Choroid plexus epithelial cell (primary cell): Measurements from ENCODE around the gene PTTG2.

ENCODE experiments used
- DNase-seq: peaks from one replicate; pipeline ENCODE4 v3.0.0-alpha.2; 2010; ENCODE audit warnings: low read depth
- H3K4me3 ChIP-seq: 2 replicates; pipeline ENCODE4 v1.5.1; 2011; ENCODE audit warnings: low read depth, mild to moderate bottlenecking, control low read depth, low read length, moderate library complexity
- CTCF ChIP-seq: conservative IDR thresholded peaks from 2 replicates; pipeline ENCODE4 v1.5.1; 2011; ENCODE audit warnings: low read depth, mild to moderate bottlenecking, control low read depth, inconsistent platforms, low read length, moderate library complexity

The PTTG2 gene

GRCh38 chr4:38007645-38008044 is 47.4 kb downstream of the PTTG2 start:
- no peak overlapping the region for H3K4me3 ChIP-seq
- DNase-seq, result no peak
- TF ChIP-seq CTCF, result no peak

GRCh38 chr4:38008571-38009021 is 48.4 kb downstream of the PTTG2 start:
- no peak for DNase-seq
- no peak overlapping the region for H3K4me3 ChIP-seq
- no peak for TF ChIP-seq CTCF

GRCh38 chr4:38009421-38009820 is 49.2 kb downstream of the PTTG2 start:
- H3K4me3 ChIP-seq, result no peak overlapping the region
- TF ChIP-seq CTCF, result no peak
- DNase-seq, result no peak

DNA sequence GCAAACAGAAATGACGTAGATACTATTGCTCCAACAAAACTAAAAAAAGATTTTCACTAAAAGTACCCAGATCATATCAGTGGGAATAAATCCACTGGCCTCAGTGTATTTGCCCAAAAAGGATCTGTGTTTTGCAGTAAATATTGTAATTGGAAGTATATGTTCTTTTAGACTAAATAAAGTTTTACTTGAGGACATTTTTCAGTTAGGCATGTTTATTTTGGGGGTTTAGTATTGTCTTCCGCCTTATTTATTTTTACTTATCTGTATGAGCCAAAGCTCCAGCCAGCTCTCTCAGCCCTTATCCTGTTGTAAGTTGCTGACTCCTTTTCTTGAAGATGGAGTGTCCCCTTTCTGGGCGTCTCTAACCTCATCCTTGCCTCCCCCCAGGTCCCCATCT is 49.8 kb downstream of the PTTG2 start:
- H3K4me3 ChIP-seq, result no peak overlapping the region
- TF ChIP-seq CTCF, result no peak
- DNase-seq, result no peak
